Activated naive CD4-positive, alpha-beta T cell treated with anti-CD3 and anti-CD28 coated beads for 36 hours (primary cell): Measurements from ENCODE around the gene CHKB. TPM values are rescaled to one million over a fixed set of nuclear protein-coding genes. Genes with fewer than 3 reads are reported as not detected.
"Not testable (repeated sequence)": the region's sequence is repeated elsewhere in the genome, so short reads cannot be mapped to it uniquely, and the experiment has no call there.

Source experiments
- CTCF ChIA-PET: fragments of 350-600 bp; sonication (Branson Sonifier 250); formaldehyde crosslinking; loops from one replicate; lab custom pipeline; 2021; ENCODE audit warnings: antibody characterized with exemption; lab: Charles Lee
- DNase-seq: peaks from one replicate; pipeline ENCODE4 v3.0.0-alpha.2; 2020
- H3K27ac Mint-ChIP-seq: one replicate; pipeline ENCODE4 v1.8.0; 2021; ENCODE audit warnings: mild to moderate bottlenecking, mixed read lengths
- H3K27me3 Mint-ChIP-seq: one replicate; pipeline ENCODE4 v1.8.0; 2021; ENCODE audit warnings: low read depth, mixed read lengths
- H3K36me3 Mint-ChIP-seq: one replicate; pipeline ENCODE4 v1.8.0; 2021; ENCODE audit warnings: low read depth, mixed read lengths
- H3K4me1 Mint-ChIP-seq: one replicate; pipeline ENCODE4 v1.8.0; 2021; ENCODE audit warnings: low read depth, mixed read lengths
- H3K4me3 Mint-ChIP-seq: one replicate; pipeline ENCODE4 v1.8.0; 2021; ENCODE audit warnings: mild to moderate bottlenecking, moderate library complexity, mixed read lengths
- H3K9me3 Mint-ChIP-seq: one replicate; pipeline ENCODE4 v1.8.0; 2021; ENCODE audit warnings: mixed read lengths
- intact Hi-C: fragments of 100-400 bp; cut with micrococcal nuclease; formaldehyde crosslinking; loops from one replicate; pipeline ENCODE4 v1.15.1; 2023
- total RNA-seq, 2 experiments: library from RNA; stranded (reverse); gene quantifications; one replicate each; pipeline ENCODE4 v1.2.3, GENCODE V29; 2021

CHKB gene
- total RNA-seq, 2 experiments from 2014 or later, result 71.0 to 81.4 TPM

DNA sequence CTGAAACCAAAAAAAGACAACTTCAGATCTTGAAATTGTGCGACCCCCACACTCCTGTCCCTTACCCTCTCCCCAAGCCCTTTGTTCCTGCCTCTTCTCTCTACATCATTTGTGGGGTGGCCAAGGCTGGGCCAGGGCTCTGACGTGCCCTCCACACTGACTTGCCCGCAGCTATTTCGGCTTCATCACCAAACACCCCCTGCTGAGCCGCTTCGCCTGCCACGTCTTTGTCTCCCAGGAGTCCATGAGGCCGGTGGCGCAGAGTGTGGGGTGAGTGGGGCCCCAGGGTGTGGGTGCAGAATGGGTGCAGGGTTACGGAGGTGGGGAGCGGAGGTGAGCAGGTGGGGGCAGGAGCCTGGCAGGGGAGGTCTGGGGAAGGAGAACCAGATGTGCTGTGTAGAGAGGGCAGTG, 27.4 kb upstream of the CHKB start:
- CTCF ChIA-PET, result no interaction called here
- DNase-seq, result no peak
- Mint-ChIP-seq H3K4me3 (no peak overlapping the region), H3K36me3 (no peaks in the 10 kb centered on the region), H3K9me3 (no peaks in the 10 kb centered on the region), H3K4me1 (peaks cover 4% of the 10 kb centered on the region), H3K27ac (no peak overlapping the region), H3K27me3 (peaks cover 27% of the 10 kb centered on the region)
- intact Hi-C loops, result no loop called here

DNA sequence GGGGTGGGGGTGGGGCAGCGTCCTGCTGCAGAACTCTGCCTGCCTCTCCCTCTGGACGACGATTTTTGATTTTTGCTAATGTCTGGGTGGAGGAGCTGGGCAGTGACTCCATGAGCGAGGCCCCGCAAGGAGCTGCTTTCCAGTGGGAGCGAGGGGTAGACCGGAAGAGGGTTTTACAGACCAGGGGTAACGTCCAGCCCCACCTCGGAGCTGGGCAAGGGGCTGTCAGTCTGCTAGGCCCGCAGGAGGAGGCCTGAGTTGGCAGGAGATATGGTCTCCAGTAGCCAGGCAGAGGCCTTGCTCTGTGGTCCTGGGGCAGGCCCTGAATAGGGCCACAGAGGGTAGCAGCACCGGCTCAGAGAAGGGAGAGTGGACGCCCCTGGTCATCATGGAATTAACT, 26.9 kb upstream of the CHKB start:
- no peak overlapping the region for H3K4me3 Mint-ChIP-seq
- H3K27me3 Mint-ChIP-seq, result peaks cover 27% of the 10 kb centered on the region
- H3K9me3 Mint-ChIP-seq, result no peaks in the 10 kb centered on the region
- CTCF ChIA-PET, result no interaction called here
- no peak overlapping the region for H3K27ac Mint-ChIP-seq
- intact Hi-C loops, result no loop called here
- peaks cover 4% of the 10 kb centered on the region for H3K4me1 Mint-ChIP-seq
- H3K36me3 Mint-ChIP-seq, result no peaks in the 10 kb centered on the region
- no peak for DNase-seq

DNA sequence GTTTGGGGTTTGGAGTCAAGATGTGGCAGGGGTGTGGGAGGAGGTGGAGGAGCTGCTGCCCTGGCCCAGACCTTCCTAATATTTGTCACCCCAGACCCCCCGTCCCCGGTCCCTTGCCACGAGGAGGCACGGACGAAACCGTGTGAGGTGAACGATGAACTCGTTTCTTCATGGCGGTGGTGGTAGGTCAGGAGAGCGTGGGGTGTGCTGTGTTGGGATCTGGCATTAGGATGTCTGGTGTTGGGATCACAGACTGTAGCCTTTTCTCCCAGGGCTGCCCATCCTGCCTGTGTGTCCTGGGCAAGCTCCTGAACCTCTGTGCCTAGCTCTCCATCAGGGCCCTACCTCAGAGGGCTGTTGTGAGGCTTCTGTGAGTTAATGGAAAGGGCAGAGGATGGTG, 26.3 kb upstream of the CHKB start:
- Mint-ChIP-seq H3K27me3 (peaks cover 27% of the 10 kb centered on the region), H3K4me1 (peaks cover 4% of the 10 kb centered on the region), H3K36me3 (no peaks in the 10 kb centered on the region), H3K27ac (no peak overlapping the region), H3K9me3 (no peaks in the 10 kb centered on the region), H3K4me3 (no peak overlapping the region)
- CTCF ChIA-PET, result interaction anchor here (1.0 kb wide), 1 partner anchor 153 kb away, joined by 3 read pairs; no protein-coding TSS in a partner anchor
- intact Hi-C loops, result no loop called here
- DNase-seq, result no peak

DNA sequence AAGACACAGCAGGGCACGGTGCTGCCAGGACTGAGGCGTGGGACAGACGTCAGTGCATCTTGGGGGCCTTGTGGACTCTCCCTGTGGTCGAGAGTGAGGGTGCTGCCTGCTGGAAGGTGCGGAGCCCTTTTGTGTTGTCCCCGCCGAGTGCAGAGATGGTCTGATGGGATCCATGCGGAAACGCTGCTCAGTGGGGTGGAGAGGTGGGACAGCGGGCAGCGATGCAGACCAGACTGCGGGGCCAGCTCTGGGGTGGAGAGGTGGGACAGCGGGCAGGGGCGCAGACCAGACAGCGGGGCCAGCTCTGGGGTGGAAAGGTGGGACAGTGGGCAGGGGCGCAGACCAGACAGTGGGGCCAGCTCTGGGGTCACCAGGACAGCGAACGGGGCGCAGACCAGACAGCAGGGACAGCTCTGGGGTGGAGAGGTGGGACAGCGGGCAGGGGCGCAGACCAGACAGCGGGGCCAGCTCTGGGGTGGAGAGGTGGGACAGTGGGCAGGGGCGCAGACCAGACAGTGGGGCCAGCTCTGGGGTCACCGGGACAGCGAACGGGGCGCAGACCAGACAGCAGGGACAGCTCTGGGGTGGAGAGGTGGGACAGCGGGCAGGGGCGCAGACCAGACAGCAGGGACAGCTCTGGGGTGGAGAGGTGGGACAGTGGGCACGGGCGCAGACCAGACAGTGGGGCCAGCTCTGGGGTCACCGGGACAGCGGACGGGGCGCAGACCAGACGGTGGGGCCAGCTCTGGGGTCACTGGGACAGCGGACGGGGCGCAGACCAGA, 25.6 kb upstream of the CHKB start:
- H3K4me1 Mint-ChIP-seq, DNase-seq, intact Hi-C loops, H3K4me3 Mint-ChIP-seq, H3K27ac Mint-ChIP-seq, H3K9me3 Mint-ChIP-seq, H3K36me3 Mint-ChIP-seq: not testable (repeated sequence)
- H3K27me3 Mint-ChIP-seq, result peaks cover 29% of the 10 kb centered on the region
- CTCF ChIA-PET, result interaction anchor here (1.0 kb wide), 1 partner anchor 152 kb away, joined by 3 read pairs; no protein-coding TSS in a partner anchor

DNA sequence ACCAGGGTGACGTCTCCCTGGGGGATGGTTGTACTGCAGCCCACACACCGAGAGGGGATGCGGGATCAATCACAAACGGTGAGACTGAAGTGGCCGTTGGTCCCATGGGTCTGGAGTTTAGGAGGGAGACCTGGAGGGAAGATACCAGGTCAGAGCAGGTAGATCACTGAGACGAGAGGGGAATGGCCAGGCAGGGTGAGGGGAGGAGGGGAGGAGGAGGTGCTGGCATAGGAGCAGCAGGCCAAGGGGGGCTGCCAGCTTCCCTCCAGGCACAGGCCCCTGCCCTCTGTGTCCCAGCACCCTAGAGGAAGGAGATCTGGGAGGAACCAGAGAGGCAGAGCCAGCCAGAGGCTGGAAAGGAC, 25.0 kb upstream of the CHKB start:
- intact Hi-C loops, result no loop called here
- H3K27ac Mint-ChIP-seq, result no peak overlapping the region
- no peaks in the 10 kb centered on the region for H3K9me3 Mint-ChIP-seq
- DNase-seq, result no peak
- H3K27me3 Mint-ChIP-seq, result peaks cover 32% of the 10 kb centered on the region
- CTCF ChIA-PET, result no interaction called here
- H3K4me3 Mint-ChIP-seq, result no peak overlapping the region
- H3K4me1 Mint-ChIP-seq, result peaks cover 2% of the 10 kb centered on the region
- no peaks in the 10 kb centered on the region for H3K36me3 Mint-ChIP-seq

DNA sequence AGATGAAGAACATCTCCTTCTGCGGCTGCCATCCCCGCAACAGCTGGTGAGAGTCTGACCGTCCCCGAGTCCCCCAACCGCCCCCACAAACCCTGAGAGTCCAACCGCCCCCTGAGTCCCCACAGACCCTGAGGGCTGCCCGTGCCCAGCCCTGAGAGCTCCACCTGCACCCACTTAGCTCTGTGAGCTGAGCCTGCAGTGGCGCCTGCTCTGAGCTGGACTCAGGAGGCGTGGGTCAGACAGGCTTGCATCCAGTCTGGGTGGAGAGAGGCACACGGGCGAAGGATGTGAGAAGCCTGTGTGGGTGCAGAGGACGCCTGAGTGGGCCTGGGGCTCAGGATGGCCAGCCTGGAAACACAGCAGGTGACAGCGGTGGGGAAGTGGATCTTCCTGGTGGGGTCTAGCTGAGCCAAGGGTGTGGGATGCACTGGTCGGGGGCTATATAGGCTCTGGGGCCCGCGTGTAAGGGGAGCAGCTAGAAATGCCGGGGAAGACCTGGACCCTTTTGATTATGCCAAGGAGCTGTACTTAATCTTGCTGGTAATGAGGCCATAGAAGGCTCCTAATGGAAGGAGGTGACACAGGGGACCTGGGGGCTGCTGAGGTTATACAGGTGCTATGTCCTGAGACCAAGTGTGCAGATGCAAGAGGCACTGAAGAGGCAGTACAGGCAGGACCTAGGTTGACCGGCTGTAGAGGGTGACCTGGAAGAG, 24.5 kb upstream of the CHKB start:
- H3K36me3 Mint-ChIP-seq, result no peaks in the 10 kb centered on the region
- H3K27me3 Mint-ChIP-seq, result peaks cover 36% of the 10 kb centered on the region
- H3K4me1 Mint-ChIP-seq, result no peaks in the 10 kb centered on the region
- no peaks in the 10 kb centered on the region for H3K9me3 Mint-ChIP-seq
- DNase-seq, result no peak
- H3K27ac Mint-ChIP-seq, result no peak overlapping the region
- CTCF ChIA-PET, result interaction anchor here (0.7 kb wide), 1 partner anchor 44 kb away, joined by 4 read pairs; no protein-coding TSS in a partner anchor
- intact Hi-C loops, result no loop called here
- H3K4me3 Mint-ChIP-seq, result no peak overlapping the region

DNA sequence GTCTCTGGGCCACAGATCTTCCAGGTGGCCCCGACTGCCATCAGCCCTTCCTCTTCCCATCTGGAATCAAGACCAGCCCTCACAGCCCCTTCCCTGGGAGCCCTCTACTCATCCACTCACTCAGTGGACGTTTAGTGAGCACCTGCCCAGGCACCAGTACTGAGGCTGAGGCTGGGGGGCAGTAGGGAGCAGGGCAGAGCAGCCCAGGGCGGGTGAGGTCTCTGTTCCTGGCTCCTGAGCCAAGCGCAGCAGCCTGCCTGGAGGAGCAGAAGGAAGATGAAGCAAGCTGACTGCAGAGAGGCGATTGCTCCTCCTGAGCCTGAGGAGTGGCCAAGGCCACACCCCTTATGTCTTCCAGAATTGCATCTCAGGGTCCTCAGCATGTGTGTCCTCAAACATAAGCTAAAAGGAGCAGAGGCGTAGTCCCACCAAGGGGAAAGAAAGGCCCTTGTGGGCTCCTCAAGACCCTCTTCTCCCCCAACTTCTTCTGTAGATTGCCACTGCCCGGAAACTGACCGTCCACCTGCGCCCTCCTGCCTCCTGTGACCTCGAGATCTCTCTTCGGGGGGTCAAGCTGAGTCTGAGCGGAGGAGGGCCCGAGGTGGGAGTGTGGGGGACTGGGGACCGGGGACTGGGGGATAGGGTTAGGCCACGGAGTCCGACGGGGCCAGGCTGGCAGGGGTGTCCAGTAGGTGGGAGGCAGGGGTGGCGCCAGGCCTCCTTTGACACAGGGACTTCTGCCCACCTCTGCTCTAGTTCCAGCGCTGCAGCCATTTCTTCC, 23.7 kb upstream of the CHKB start:
- intact Hi-C loops, result no loop called here
- Mint-ChIP-seq H3K36me3 (no peaks in the 10 kb centered on the region), H3K4me1 (peaks cover 3% of the 10 kb centered on the region), H3K27me3 (peaks cover 43% of the 10 kb centered on the region), H3K9me3 (no peaks in the 10 kb centered on the region), H3K27ac (no peak overlapping the region), H3K4me3 (no peak overlapping the region)
- no peak for DNase-seq
- CTCF ChIA-PET, result interaction anchor here (0.7 kb wide), 1 partner anchor 43 kb away, joined by 4 read pairs; no protein-coding TSS in a partner anchor

DNA sequence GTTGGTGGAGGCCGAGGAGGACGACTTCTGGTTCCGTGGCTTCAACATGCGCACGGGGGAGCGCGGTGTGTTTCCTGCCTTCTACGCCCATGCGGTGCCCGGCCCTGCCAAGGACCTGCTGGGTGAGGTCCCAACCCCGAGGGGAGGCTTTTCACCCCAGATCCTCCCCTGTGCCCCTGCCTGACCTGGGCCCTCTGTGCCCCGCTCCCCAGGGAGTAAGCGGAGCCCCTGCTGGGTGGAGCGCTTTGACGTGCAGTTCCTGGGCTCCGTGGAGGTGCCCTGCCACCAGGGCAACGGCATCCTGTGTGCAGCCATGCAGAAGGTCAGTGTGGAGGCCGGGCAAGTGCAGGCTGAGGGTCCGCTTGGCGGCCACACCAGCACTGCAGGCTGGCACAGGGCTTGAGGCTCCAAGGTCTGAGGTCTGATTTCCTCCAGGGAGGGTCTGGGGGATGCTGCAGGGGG, 23.0 kb upstream of the CHKB start:
- DNase-seq, result no peak
- intact Hi-C loops, result no loop called here
- Mint-ChIP-seq H3K27me3 (peaks cover 43% of the 10 kb centered on the region), H3K4me1 (peaks cover 3% of the 10 kb centered on the region), H3K36me3 (no peaks in the 10 kb centered on the region), H3K9me3 (no peaks in the 10 kb centered on the region), H3K4me3 (no peak overlapping the region), H3K27ac (no peak overlapping the region)
- CTCF ChIA-PET, result no interaction called here

DNA sequence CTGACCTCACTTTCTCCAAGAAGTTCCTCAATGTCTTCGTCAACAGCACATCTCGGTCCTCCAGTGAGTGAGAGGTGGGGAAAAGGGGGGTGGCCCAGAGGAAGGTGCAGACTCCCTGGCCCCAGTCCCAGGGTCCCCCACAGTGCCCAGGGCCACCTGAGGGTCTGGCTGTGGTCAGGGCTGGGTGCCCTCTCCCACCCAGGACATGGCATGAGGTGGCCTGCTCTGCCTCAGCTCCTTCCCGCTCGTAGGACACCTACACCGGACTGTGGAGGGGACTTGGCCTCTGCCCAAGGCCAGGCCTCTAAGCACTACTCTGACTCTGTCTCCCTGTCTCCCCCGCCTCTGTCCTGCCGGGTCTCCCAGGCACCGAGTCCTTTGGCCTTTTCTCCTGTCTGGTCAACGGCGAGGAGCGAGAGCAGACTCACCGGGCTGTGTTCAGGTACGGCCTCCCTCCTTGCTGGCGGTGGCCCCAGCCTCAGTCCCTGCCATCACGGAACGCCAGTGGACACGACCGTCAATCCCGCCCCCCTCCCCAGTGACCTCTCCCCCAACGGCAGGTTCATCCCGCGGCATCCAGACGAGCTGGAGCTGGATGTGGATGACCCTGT, 22.5 kb upstream of the CHKB start:
- intact Hi-C loops, result no loop called here
- no peaks in the 10 kb centered on the region for H3K9me3 Mint-ChIP-seq

DNA sequence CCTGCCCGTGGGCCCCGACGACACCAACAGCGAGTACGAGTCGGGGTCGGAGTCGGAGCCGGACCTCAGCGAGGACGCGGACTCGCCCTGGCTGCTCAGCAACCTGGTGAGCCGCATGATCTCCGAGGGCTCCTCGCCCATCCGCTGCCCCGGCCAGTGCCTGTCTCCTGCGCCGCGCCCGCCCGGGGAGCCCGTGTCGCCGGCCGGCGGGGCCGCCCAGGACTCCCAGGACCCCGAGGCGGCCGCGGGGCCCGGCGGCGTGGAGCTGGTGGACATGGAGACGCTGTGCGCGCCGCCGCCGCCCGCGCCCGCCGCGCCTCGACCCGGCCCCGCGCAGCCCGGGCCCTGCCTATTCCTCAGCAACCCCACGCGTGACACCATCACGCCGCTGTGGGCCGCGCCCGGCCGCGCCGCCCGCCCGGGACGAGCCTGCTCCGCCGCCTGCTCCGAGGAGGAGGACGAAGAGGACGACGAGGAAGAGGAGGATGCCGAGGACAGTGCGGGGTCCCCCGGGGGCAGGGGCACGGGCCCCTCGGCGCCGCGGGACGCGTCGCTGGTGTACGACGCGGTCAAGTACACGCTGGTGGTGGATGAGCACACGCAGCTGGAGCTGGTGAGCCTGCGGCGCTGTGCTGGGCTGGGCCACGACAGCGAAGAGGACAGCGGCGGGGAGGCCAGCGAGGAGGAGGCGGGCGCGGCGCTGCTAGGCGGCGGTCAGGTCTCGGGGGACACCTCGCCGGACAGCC, 21.8 kb upstream of the CHKB start:
- intact Hi-C loops, result no loop called here
- peaks cover 42% of the 10 kb centered on the region for H3K27me3 Mint-ChIP-seq
- no peak overlapping the region for H3K27ac Mint-ChIP-seq
- no peaks in the 10 kb centered on the region for H3K9me3 Mint-ChIP-seq
- H3K4me1 Mint-ChIP-seq, result peaks cover 7% of the 10 kb centered on the region
- no peak for DNase-seq
- CTCF ChIA-PET, result interaction anchor here (1.5 kb wide), 1 partner anchor 17 kb away, joined by 3 read pairs; no protein-coding TSS in a partner anchor
- H3K4me3 Mint-ChIP-seq, result no peak overlapping the region
- no peaks in the 10 kb centered on the region for H3K36me3 Mint-ChIP-seq

More for the DNA sequence above, 22.5 kb upstream of the CHKB start:
- CTCF ChIA-PET, result no interaction called here
- Mint-ChIP-seq H3K27me3 (peaks cover 39% of the 10 kb centered on the region), H3K27ac (no peak overlapping the region), H3K4me1 (peaks cover 3% of the 10 kb centered on the region), H3K4me3 (no peak overlapping the region), H3K36me3 (no peaks in the 10 kb centered on the region)
- no peak for DNase-seq

DNA sequence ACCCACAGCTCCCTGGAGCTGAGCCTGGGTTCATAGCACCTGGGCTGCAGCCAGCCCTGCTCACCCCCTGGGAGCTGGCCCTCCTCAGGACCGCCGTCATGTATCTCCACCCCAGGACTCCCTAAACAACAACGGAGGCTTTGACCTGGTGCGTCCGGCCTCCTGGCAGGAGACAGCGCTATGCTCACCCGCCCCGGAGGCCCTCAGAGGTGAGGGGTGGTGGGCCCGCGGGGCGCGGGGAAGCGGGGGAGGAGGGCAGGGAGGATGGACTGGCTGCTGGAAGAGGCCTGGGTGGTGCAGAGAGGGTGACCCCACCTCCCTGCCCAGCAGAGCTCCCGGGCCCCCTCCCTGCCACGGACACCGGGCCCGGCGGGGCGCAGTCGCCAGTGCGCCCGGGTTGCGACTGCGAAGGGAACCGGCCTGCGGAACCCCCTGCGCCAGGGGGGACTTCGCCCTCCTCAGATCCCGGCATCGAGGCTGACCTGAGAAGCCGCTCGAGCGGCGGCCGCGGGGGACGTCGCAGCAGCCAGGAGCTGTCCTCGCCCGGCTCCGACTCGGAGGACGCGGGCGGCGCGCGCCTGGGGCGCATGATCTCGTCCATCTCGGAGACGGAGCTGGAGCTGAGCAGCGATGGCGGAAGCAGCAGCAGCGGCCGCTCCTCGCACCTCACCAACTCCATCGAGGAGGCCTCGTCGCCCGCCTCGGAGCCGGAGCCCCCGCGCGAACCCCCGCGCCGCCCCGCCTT, 21.0 kb upstream of the CHKB start:
- DNase-seq, result no peak
- peaks cover 7% of the 10 kb centered on the region for H3K4me1 Mint-ChIP-seq
- intact Hi-C loops, result no loop called here
- peaks cover 39% of the 10 kb centered on the region for H3K27me3 Mint-ChIP-seq
- CTCF ChIA-PET, result interaction anchor here (1.5 kb wide), 1 partner anchor 17 kb away, joined by 3 read pairs; no protein-coding TSS in a partner anchor
- H3K36me3 Mint-ChIP-seq, result no peaks in the 10 kb centered on the region
- no peak overlapping the region for H3K27ac Mint-ChIP-seq
- no peak overlapping the region for H3K4me3 Mint-ChIP-seq
- no peaks in the 10 kb centered on the region for H3K9me3 Mint-ChIP-seq
